ENCODE measurements around the gene LRIG1.

DNA sequence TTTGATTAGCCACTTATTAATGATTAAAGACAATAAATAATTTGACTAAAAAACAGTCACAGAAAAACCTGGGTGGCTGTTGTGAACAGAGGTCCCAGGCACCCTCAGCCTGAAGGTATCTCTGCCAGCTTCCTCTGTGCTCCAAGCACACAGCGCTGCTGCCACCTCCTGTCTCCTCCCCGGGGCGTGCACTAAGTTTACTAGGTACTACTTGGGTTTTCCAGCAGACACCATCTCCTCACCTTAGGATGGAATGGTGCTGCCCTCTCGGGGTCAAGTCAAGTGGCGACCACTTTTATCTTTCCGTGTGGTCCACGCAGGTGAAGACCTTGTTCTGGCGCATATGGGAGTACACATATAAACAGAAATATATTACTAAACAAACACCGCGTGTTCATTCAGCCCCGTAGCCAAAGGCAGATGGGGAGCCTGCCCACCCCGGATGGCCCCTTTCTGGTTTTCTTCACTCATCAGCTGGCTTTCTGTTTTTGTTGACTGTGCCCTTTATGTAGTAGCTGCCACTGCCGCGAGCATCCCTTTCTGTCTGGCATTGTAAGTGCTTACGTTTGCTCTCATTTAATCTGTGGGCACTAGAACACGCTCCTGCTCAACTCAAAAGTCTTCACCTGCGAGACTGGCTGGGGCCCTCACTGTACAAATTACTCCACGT lies 128.0 kb downstream of the LRIG1 start:
- TF ChIP-seq ZNF350 (tag by site-specific recombination; IDR thresholded peaks at IDR 0.05) = no peak
- no peak for TF ChIP-seq ZFP3 (tag by site-specific recombination; IDR thresholded peaks at IDR 0.05; ENCODE audit: low read depth)
